H9 (cell line): Measurements from ENCODE around the gene BSPRY. TPM values are rescaled to one million over a fixed set of nuclear protein-coding genes. Genes with fewer than 3 reads are reported as not detected.

ENCODE experiments used
- DNase-seq: peaks from one replicate; pipeline ENCODE4 v3.0.0-alpha.2; 2017
- H2AFZ ChIP-seq: one replicate; pipeline ENCODE4 v1.6.1; 2013; ENCODE audit warnings: mild to moderate bottlenecking, low read length, control low read depth, moderate library complexity
- H2AK5ac ChIP-seq: 2 replicates; pipeline ENCODE4 v1.6.1; 2013; ENCODE audit warnings: low read length, control low read depth, mixed read lengths; ENCODE audit not compliant: insufficient read length
- H2BK120ac ChIP-seq: one replicate; pipeline ENCODE4 v1.6.1; 2013; ENCODE audit warnings: low read depth, mild to moderate bottlenecking, low read length, control low read depth, inconsistent platforms; ENCODE audit not compliant: poor library complexity, severe bottlenecking
- H2BK12ac ChIP-seq: 2 replicates; pipeline ENCODE4 v1.6.1; 2013; ENCODE audit warnings: low read length, control low read depth, mixed read lengths, low read depth; ENCODE audit not compliant: insufficient read length
- H2BK15ac ChIP-seq: 2 replicates; pipeline ENCODE4 v1.6.1; 2013; ENCODE audit warnings: low read depth, low read length, control low read depth
- H2BK20ac ChIP-seq: one replicate; pipeline ENCODE4 v1.6.1; 2013; ENCODE audit warnings: low read depth, mild to moderate bottlenecking, low read length, control low read depth, inconsistent platforms; ENCODE audit not compliant: poor library complexity, severe bottlenecking
- H2BK5ac ChIP-seq: 2 replicates; pipeline ENCODE4 v1.6.1; 2013; ENCODE audit warnings: low read length, control low read depth, mixed read lengths; ENCODE audit not compliant: insufficient read length
- H3K14ac ChIP-seq: 2 replicates; pipeline ENCODE4 v1.6.1; 2013; ENCODE audit warnings: low read length, control low read depth; ENCODE audit not compliant: insufficient read depth
- H3K18ac ChIP-seq: 2 replicates; pipeline ENCODE4 v1.6.1; 2013; ENCODE audit warnings: low read depth, mild to moderate bottlenecking, mixed read lengths, low read length, control low read depth; ENCODE audit not compliant: insufficient read length
- H3K23ac ChIP-seq: 2 replicates; pipeline ENCODE4 v1.6.1; 2013; ENCODE audit warnings: low read length, control low read depth, mixed read lengths, low read depth; ENCODE audit not compliant: insufficient read length
- H3K23me2 ChIP-seq: 2 replicates; pipeline ENCODE4 v1.6.1; 2013; ENCODE audit warnings: low read depth, mild to moderate bottlenecking, mixed read lengths, low read length, control low read depth; ENCODE audit not compliant: insufficient read length, poor library complexity, severe bottlenecking
- H3K27ac ChIP-seq: 2 replicates; pipeline ENCODE4 v1.5.1; 2013; ENCODE audit warnings: low read length, control low read depth, mixed read lengths, low read depth; ENCODE audit not compliant: insufficient read length
- H3K27me3 ChIP-seq: 2 replicates; pipeline ENCODE4 v1.6.1; 2013; ENCODE audit warnings: low read length, control low read depth, inconsistent platforms; ENCODE audit not compliant: insufficient read depth
- H3K4ac ChIP-seq: 2 replicates; pipeline ENCODE4 v1.6.1; 2013; ENCODE audit warnings: low read depth, mild to moderate bottlenecking, control low read depth, inconsistent platforms, low read length, moderate library complexity
- H3K4me1 ChIP-seq: 2 replicates; pipeline ENCODE4 v1.6.1; 2013; ENCODE audit warnings: low read length, control low read depth, inconsistent platforms; ENCODE audit not compliant: insufficient read depth
- H3K4me2 ChIP-seq: 2 replicates; pipeline ENCODE4 v1.6.1; 2013; ENCODE audit warnings: low read length, control low read depth, mixed read lengths; ENCODE audit not compliant: insufficient read length, insufficient read depth
- H3K56ac ChIP-seq: 2 replicates; pipeline ENCODE4 v1.6.1; 2013; ENCODE audit warnings: low read depth, mild to moderate bottlenecking, mixed read lengths, low read length, control low read depth; ENCODE audit not compliant: insufficient read length
- H3K79me1 ChIP-seq: 2 replicates; pipeline ENCODE4 v1.6.1; 2013; ENCODE audit warnings: low read depth, mild to moderate bottlenecking, moderate library complexity, low read length, control low read depth, inconsistent platforms; ENCODE audit not compliant: insufficient read depth, poor library complexity, severe bottlenecking
- H3K79me2 ChIP-seq: 2 replicates; pipeline ENCODE4 v1.6.1; 2013; ENCODE audit warnings: low read length, control low read depth, inconsistent platforms; ENCODE audit not compliant: insufficient read depth
- H3K9ac ChIP-seq: 2 replicates; pipeline ENCODE4 v1.6.1; 2013; ENCODE audit warnings: low read length, control low read depth, mixed read lengths; ENCODE audit not compliant: insufficient read length; ENCODE audit errors: extremely low read depth
- H3K9me3 ChIP-seq: one replicate; pipeline ENCODE4 v1.6.1; 2013; ENCODE audit warnings: low read depth, low read length, inconsistent platforms; ENCODE audit not compliant: control insufficient read depth
- H3T11ph ChIP-seq: one replicate; pipeline ENCODE4 v1.6.1; 2013; ENCODE audit warnings: mild to moderate bottlenecking, low read length, control low read depth, inconsistent platforms
- H4K20me1 ChIP-seq: one replicate; pipeline ENCODE4 v1.6.1; 2013; ENCODE audit not compliant: control insufficient read depth, insufficient read length, insufficient read depth
- H4K5ac ChIP-seq: 2 replicates; pipeline ENCODE4 v1.6.1; 2013; ENCODE audit warnings: low read depth, mild to moderate bottlenecking, mixed read lengths, low read length, control low read depth; ENCODE audit not compliant: insufficient read length
- H4K8ac ChIP-seq: replicated peaks from 2 replicates; pipeline ENCODE4 v1.6.1; 2013; ENCODE audit warnings: low read length, control low read depth, mixed read lengths, low read depth; ENCODE audit not compliant: insufficient read length
- H4K91ac ChIP-seq: 2 replicates; pipeline ENCODE4 v1.6.1; 2013; ENCODE audit warnings: low read depth, mild to moderate bottlenecking, moderate library complexity, mixed read lengths, low read length, control low read depth; ENCODE audit not compliant: insufficient read length
- H3K27ac Mint-ChIP-seq, 3 experiments: 2 replicates in 2 of 3; 3 replicates in 1 of 3; pipeline ENCODE4 v1.8.0; 2020 to 2021; ENCODE audit warnings: mixed read lengths in 3 of 3, mild to moderate bottlenecking in 1 of 3, moderate library complexity in 1 of 3
- H3K27me3 Mint-ChIP-seq: 2 replicates; pipeline ENCODE4 v1.8.0; 2021; ENCODE audit warnings: low read depth, mild to moderate bottlenecking, moderate library complexity, mixed read lengths
- H3K36me3 Mint-ChIP-seq, 3 experiments: 2 replicates in 2 of 3; 3 replicates in 1 of 3; pipeline ENCODE4 v1.8.0; 2020 to 2021; ENCODE audit warnings: low read depth in 3 of 3, mixed read lengths in 3 of 3; ENCODE audit not compliant: insufficient read depth in 1 of 3
- H3K4me1 Mint-ChIP-seq, 2 experiments: 2 replicates each; pipeline ENCODE4 v1.8.0; 2020; ENCODE audit warnings: mixed read lengths in 2 of 2
- H3K4me3 Mint-ChIP-seq, 2 experiments: 2 replicates in 1 of 2; 3 replicates in 1 of 2; pipeline ENCODE4 v1.8.0; 2020 to 2021; ENCODE audit warnings: mild to moderate bottlenecking in 2 of 2, mixed read lengths in 2 of 2, moderate library complexity in 1 of 2
- H3K9me3 Mint-ChIP-seq, 2 experiments: 2 replicates in 1 of 2; 3 replicates in 1 of 2; pipeline ENCODE4 v1.8.0; 2020; ENCODE audit warnings: mild to moderate bottlenecking in 2 of 2, mixed read lengths in 2 of 2, moderate library complexity in 1 of 2
- CTCF ChIP-seq: fragments of 200-600 bp; sonication (generic); conservative IDR thresholded peaks from 3 replicates; pipeline ENCODE4 v1.8.0; 2021; ENCODE audit warnings: antibody characterized with exemption, mild to moderate bottlenecking
- WGBS: extraction: QIAGEN DNeasy Blood & Tissue Kit; methylation state at CpG from one replicate; pipeline ENCODE4 v1.1.7; 2013; ENCODE audit warnings: missing lambda C conversion rate, low lambda C conversion rate, mixed read lengths; ENCODE audit not compliant: insufficient read length; ENCODE audit errors: extremely low coverage; 5-methylcytosine and 5-hydroxymethylcytosine counted together
- total RNA-seq: library from RNA; stranded (reverse); gene quantifications from 2 replicates; pipeline ENCODE4 v1.2.1, GENCODE V29; 2021

The BSPRY gene
- total RNA-seq, 1 experiment from 2014 or later = 4.5 TPM

GRCh38 chr9:113306566-113306965 is 42.8 kb upstream of the BSPRY start:
- Histone ChIP-seq H4K20me1 (no peaks in the 10 kb centered on the region), H3K14ac (no peak overlapping the region), H4K91ac (no peak overlapping the region), H3K79me2 (no peaks in the 10 kb centered on the region), H3K9me3 (no peaks in the 10 kb centered on the region), H4K8ac (no peak overlapping the region), H3K27me3 (no peaks in the 10 kb centered on the region), H3K9ac (no peak overlapping the region), H2BK120ac (no peak overlapping the region), H3K4ac (no peak overlapping the region), H2BK15ac (no peak overlapping the region), H3K4me1 (no peaks in the 10 kb centered on the region), H3K56ac (no peak overlapping the region), H3K4me2 (no peak overlapping the region), H3K18ac (no peak overlapping the region), H3K79me1 (no peaks in the 10 kb centered on the region), H3K23me2 (no peaks in the 10 kb centered on the region), H3T11ph (no peak overlapping the region), H2AFZ (no peak overlapping the region), H3K23ac (no peak overlapping the region), H3K27ac (no peak overlapping the region), H2BK12ac (no peak overlapping the region), H2BK5ac (no peak overlapping the region), H2AK5ac (no peak overlapping the region), H4K5ac (no peak overlapping the region), H2BK20ac (no peak overlapping the region)
- H3K27me3 Mint-ChIP-seq = no peaks in the 10 kb centered on the region; the same call in 1 of the 2 replicates
- no peaks in the 10 kb centered on the region for H3K36me3 Mint-ChIP-seq
- no peak for TF ChIP-seq CTCF
- no peak overlapping the region for H3K4me3 Mint-ChIP-seq
- no CpG with 5 or more reads among the region's 1 CpG for WGBS
- H3K27ac Mint-ChIP-seq = no peak overlapping the region
- H3K9me3 Mint-ChIP-seq = no peaks in the 10 kb centered on the region
- DNase-seq = no peak
- H3K4me1 Mint-ChIP-seq = peaks cover 6 to 12% of the 10 kb centered on the region in 2 experiments
